Trophoblast cell (in vitro differentiated cells and primary cell): ENCODE results near the gene FBF1.
"Not testable (repeated sequence)": the region's sequence is repeated elsewhere in the genome, so short reads cannot be mapped to it uniquely, and the experiment has no call there.

Experiments
- DNase-seq, 2 donors: peaks; one replicate each; pipeline ENCODE4 v3.0.0-alpha.2; 2016
- H2AFZ ChIP-seq: 2 replicates; pipeline ENCODE4 v1.6.1; 2013; ENCODE audit warnings: low read length, moderate library complexity, mild to moderate bottlenecking; ENCODE audit not compliant: insufficient read depth, poor library complexity
- H2AK5ac ChIP-seq: 2 replicates; pipeline ENCODE4 v1.6.1; 2013; ENCODE audit warnings: mild to moderate bottlenecking, low read length
- H2BK120ac ChIP-seq: 2 replicates; pipeline ENCODE4 v1.6.1; 2013; ENCODE audit warnings: low read length, mild to moderate bottlenecking, moderate library complexity; ENCODE audit not compliant: insufficient read depth, poor library complexity
- H2BK12ac ChIP-seq: 2 replicates; pipeline ENCODE4 v1.6.1; 2013; ENCODE audit warnings: mild to moderate bottlenecking, low read length, moderate library complexity
- H2BK5ac ChIP-seq: 2 replicates; pipeline ENCODE4 v1.6.1; 2013; ENCODE audit warnings: low read length, low read depth, moderate library complexity, mild to moderate bottlenecking; ENCODE audit not compliant: poor library complexity
- H3K14ac ChIP-seq: 2 replicates; pipeline ENCODE4 v1.6.1; 2013; ENCODE audit warnings: mild to moderate bottlenecking, low read length
- H3K18ac ChIP-seq: 2 replicates; pipeline ENCODE4 v1.6.1; 2013; ENCODE audit warnings: mild to moderate bottlenecking, low read length
- H3K23ac ChIP-seq: 2 replicates; pipeline ENCODE4 v1.6.1; 2013; ENCODE audit warnings: low read length
- H3K27ac ChIP-seq: 2 replicates; pipeline ENCODE4 v1.5.1; 2013; ENCODE audit warnings: low read depth, mild to moderate bottlenecking, inconsistent platforms, low read length, moderate library complexity
- H3K27me3 ChIP-seq: 2 replicates; pipeline ENCODE4 v1.6.1; 2013; ENCODE audit warnings: inconsistent platforms, mild to moderate bottlenecking, low read length, moderate library complexity; ENCODE audit not compliant: insufficient read depth
- H3K36me3 ChIP-seq, 2 experiments: 1 replicate in 1 of 2; 2 replicates in 1 of 2; pipeline ENCODE4 v1.6.1; 2013; ENCODE audit warnings: low read length in 2 of 2, mild to moderate bottlenecking in 2 of 2, moderate library complexity in 1 of 2; ENCODE audit not compliant: insufficient read depth in 2 of 2, control insufficient read depth in 1 of 2
- H3K4ac ChIP-seq: 2 replicates; pipeline ENCODE4 v1.6.1; 2013; ENCODE audit warnings: low read depth, mild to moderate bottlenecking, low read length, moderate library complexity
- H3K4me1 ChIP-seq, 2 experiments: 1 replicate in 1 of 2; 2 replicates in 1 of 2; pipeline ENCODE4 v1.6.1; 2013; ENCODE audit warnings: low read length in 2 of 2, mild to moderate bottlenecking in 2 of 2, moderate library complexity in 1 of 2; ENCODE audit not compliant: insufficient read depth in 2 of 2, control insufficient read depth in 1 of 2
- H3K4me2 ChIP-seq: 2 replicates; pipeline ENCODE4 v1.6.1; 2013; ENCODE audit warnings: inconsistent platforms, mild to moderate bottlenecking, low read length, moderate library complexity
- H3K4me3 ChIP-seq: 2 replicates; pipeline ENCODE4 v1.5.1; 2013; ENCODE audit warnings: mild to moderate bottlenecking, low read depth, low read length, inconsistent platforms
- H3K79me1 ChIP-seq: one replicate; pipeline ENCODE4 v1.6.1; 2013; ENCODE audit warnings: low read length
- H3K79me2 ChIP-seq: 2 replicates; pipeline ENCODE4 v1.6.1; 2013; ENCODE audit warnings: low read length, mild to moderate bottlenecking; ENCODE audit not compliant: control insufficient read depth, insufficient read depth, poor library complexity
- H3K9ac ChIP-seq: 2 replicates; pipeline ENCODE4 v1.6.1; 2013; ENCODE audit warnings: mild to moderate bottlenecking, low read length
- H3K9me3 ChIP-seq: 2 replicates; pipeline ENCODE4 v1.6.1; 2013; ENCODE audit warnings: low read depth, mild to moderate bottlenecking, control low read depth, inconsistent platforms, low read length; ENCODE audit not compliant: insufficient read depth
- H4K12ac ChIP-seq: 2 replicates; pipeline ENCODE4 v1.6.1; 2013; ENCODE audit warnings: low read depth, mild to moderate bottlenecking, low read length, moderate library complexity
- H4K8ac ChIP-seq: 2 replicates; pipeline ENCODE4 v1.6.1; 2013; ENCODE audit warnings: low read depth, mild to moderate bottlenecking, low read length, moderate library complexity
- H4K91ac ChIP-seq: one replicate; pipeline ENCODE4 v1.6.1; 2013; ENCODE audit warnings: low read depth, mild to moderate bottlenecking, low read length, moderate library complexity
- WGBS: extraction: QIAGEN DNeasy Blood & Tissue Kit; methylation state at CpG from one replicate; pipeline ENCODE4 v1.1.7; 2013; ENCODE audit warnings: missing lambda C conversion rate; ENCODE audit not compliant: insufficient read length, insufficient coverage; ENCODE audit errors: extremely low coverage; 5-methylcytosine and 5-hydroxymethylcytosine counted together

FBF1 gene

DNA sequence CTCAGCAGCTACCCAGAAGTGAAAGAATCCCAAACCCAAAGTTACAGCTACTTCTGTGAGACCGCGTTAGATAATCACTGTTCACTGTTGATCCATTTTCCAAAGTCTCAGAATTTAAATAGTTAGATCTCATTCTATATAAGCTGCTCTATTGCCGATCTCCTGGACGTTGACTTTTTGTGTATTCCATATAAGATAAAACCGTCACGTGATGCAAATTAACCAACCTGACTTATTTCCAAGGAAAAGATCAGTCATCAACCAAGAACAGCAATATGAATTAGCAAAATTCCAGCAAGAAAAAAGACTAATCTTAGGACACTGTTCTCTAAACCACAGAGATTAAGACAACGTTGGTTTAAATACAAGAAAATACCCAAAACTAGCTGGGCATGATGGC lies 29.8 kb upstream of the FBF1 start:
- no peak overlapping the region for H3K4me3 ChIP-seq
- no peak overlapping the region for H2BK5ac ChIP-seq
- H3K27me3 ChIP-seq, result no peaks in the 10 kb centered on the region
- no peaks in the 10 kb centered on the region for H3K79me2 ChIP-seq
- H2BK12ac ChIP-seq, result no peak overlapping the region
- no peak for DNase-seq
- H2AK5ac ChIP-seq, result no peak overlapping the region
- H2AFZ ChIP-seq, result no peak overlapping the region
- H3K23ac ChIP-seq, result no peak overlapping the region
- H3K9ac ChIP-seq, result no peak overlapping the region
- H3K18ac ChIP-seq, result no peak overlapping the region
- no peak overlapping the region for H3K14ac ChIP-seq
- H4K91ac ChIP-seq, result no peak overlapping the region
- H3K4me1 ChIP-seq, result no peaks in the 10 kb centered on the region
- no peak overlapping the region for H3K4me2 ChIP-seq
- H4K8ac ChIP-seq, result no peak overlapping the region
- no peak overlapping the region for H3K27ac ChIP-seq
- no peaks in the 10 kb centered on the region for H3K79me1 ChIP-seq
- H4K12ac ChIP-seq, result no peak overlapping the region
- H3K4ac ChIP-seq, result no peak overlapping the region
- WGBS, result no CpG with 5 or more reads among the region's 7 CpGs
- no peak overlapping the region for H2BK120ac ChIP-seq
- H3K9me3 ChIP-seq, result no peaks in the 10 kb centered on the region
- H3K36me3 ChIP-seq, result peaks cover 17 to 26% of the 10 kb centered on the region in 2 experiments

- DNase-seq, result no peak
- Histone ChIP-seq H3K4me2 (no peak overlapping the region), H3K9me3 (no peaks in the 10 kb centered on the region), H2AFZ (no peak overlapping the region), H3K27ac (no peak overlapping the region), H2BK12ac (no peak overlapping the region), H3K14ac (no peak overlapping the region), H3K4me3 (no peak overlapping the region), H3K9ac (no peak overlapping the region), H3K4me1 (no peaks in the 10 kb centered on the region), H2BK5ac (no peak overlapping the region), H3K23ac (no peak overlapping the region), H3K18ac (no peak overlapping the region), H3K79me2 (no peaks in the 10 kb centered on the region), H2BK120ac (no peak overlapping the region), H3K79me1 (no peaks in the 10 kb centered on the region), H2AK5ac (no peak overlapping the region), H3K27me3 (no peaks in the 10 kb centered on the region), H3K36me3 (peaks cover 17 to 24% of the 10 kb centered on the region in 2 experiments), H4K91ac (no peak overlapping the region), H4K12ac (no peak overlapping the region), H4K8ac (no peak overlapping the region), H3K4ac (peak overlapping the region; percentile 76)
- no CpG with 5 or more reads among the region's 4 CpGs for WGBS
These were observed 29.2 kb upstream of the FBF1 start for GRCh38 chr17:75970011-75970523.

DNA sequence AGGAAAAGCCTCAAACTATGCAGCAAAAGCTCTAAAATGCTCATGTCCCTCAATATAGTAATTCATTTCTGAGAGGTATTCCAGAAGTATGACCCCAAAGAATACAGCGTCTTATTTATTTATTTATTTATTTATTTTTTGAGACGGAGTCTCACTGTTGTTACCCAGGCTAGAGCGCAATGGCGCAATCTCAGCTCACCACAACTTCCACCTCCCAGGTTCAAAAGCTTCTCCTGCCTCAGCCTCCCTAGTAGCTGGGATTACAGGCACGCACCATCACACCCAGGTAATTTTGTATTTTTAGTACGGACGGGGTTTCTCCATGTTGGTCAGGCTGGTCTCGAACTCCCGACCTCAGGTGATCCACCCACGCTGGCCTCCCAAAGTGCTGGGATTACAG lies 28.2 kb upstream of the FBF1 start:
- H4K91ac ChIP-seq, result not testable (repeated sequence)
- no CpG with 5 or more reads among the region's 10 CpGs for WGBS

DNA sequence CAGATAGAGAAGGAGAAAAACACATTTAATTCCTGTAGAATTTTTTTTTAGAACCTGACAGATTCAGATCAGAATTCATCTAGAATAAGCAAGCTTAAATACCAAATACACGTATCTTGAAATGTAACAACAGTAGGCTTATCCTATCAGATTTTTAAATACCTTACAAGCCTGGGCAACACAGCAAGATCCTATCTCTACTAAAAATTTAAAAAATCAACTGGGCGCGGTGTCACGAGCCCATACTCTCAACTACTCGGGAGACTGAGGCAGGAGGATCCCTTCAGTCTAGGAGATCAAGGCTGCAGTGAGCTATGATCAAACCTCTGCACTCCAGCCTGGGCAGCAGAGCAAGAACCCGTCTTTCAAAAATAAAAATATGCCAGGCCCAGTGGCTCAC lies 24.6 kb upstream of the FBF1 start:
- H3K4me3 ChIP-seq, result no peak overlapping the region
- H4K8ac ChIP-seq, result no peak overlapping the region
- no peak overlapping the region for H4K12ac ChIP-seq
- H3K23ac ChIP-seq, result no peak overlapping the region
- WGBS, result no CpG with 5 or more reads among the region's 6 CpGs
- H3K27me3 ChIP-seq, result no peaks in the 10 kb centered on the region
- no peak overlapping the region for H2AFZ ChIP-seq
- H3K27ac ChIP-seq, result no peak overlapping the region
- H3K18ac ChIP-seq, result no peak overlapping the region
- DNase-seq, result peak; percentile 64 to 84
- H4K91ac ChIP-seq, result no peak overlapping the region
- H3K79me2 ChIP-seq, result no peaks in the 10 kb centered on the region
- no peak overlapping the region for H3K14ac ChIP-seq
- H3K4ac ChIP-seq, result peak overlapping the region; percentile 52
- no peak overlapping the region for H2BK12ac ChIP-seq
- peaks cover 5 to 15% of the 10 kb centered on the region in 2 experiments for H3K36me3 ChIP-seq
- H3K4me2 ChIP-seq, result no peak overlapping the region
- H2BK120ac ChIP-seq, result no peak overlapping the region
- H2AK5ac ChIP-seq, result no peak overlapping the region
- no peaks in the 10 kb centered on the region for H3K79me1 ChIP-seq
- H2BK5ac ChIP-seq, result no peak overlapping the region
- no peaks in the 10 kb centered on the region for H3K4me1 ChIP-seq
- H3K9ac ChIP-seq, result no peak overlapping the region
- H3K9me3 ChIP-seq, result no peaks in the 10 kb centered on the region

More for the DNA sequence above, 28.2 kb upstream of the FBF1 start:
- H3K79me1 ChIP-seq, H2BK12ac ChIP-seq, H2BK120ac ChIP-seq, H2BK5ac ChIP-seq, H3K27ac ChIP-seq, H3K9ac ChIP-seq, H3K23ac ChIP-seq, H3K14ac ChIP-seq, H4K12ac ChIP-seq, H3K27me3 ChIP-seq, H3K4ac ChIP-seq, DNase-seq, H2AFZ ChIP-seq, H2AK5ac ChIP-seq, H3K18ac ChIP-seq, H3K4me1 ChIP-seq, H4K8ac ChIP-seq, H3K4me3 ChIP-seq, H3K79me2 ChIP-seq, H3K4me2 ChIP-seq, H3K9me3 ChIP-seq: not testable (repeated sequence)
- peaks cover 15 to 22% of the 10 kb centered on the region in 2 experiments for H3K36me3 ChIP-seq
